ENCODE measurements around the gene LEMD1.

LEMD1 gene

GRCh38 chr1:205354259-205355074, 67.4 kb downstream of the LEMD1 start:
- DNase-seq (ENCODE audit: low read depth) = no peak

- DNase-seq (ENCODE audit: low read depth) = no peak
Observed at GRCh38 chr1:205353612-205354011, 68.2 kb downstream of the LEMD1 start.

- no peak for DNase-seq (ENCODE audit: low read depth)
Observed at GRCh38 chr1:205353191-205353590, 68.7 kb downstream of the LEMD1 start.

- no peak for DNase-seq (ENCODE audit: low read depth)
Observed at GRCh38 chr1:205351984-205352713, 69.7 kb downstream of the LEMD1 start.

GRCh38 chr1:205350691-205351141, 71.1 kb downstream of the LEMD1 start:
- DNase-seq (ENCODE audit: low read depth) = no peak

- no peak for DNase-seq (ENCODE audit: low read depth)
Observed at GRCh38 chr1:205350124-205350523, 71.7 kb downstream of the LEMD1 start.

GRCh38 chr1:205348554-205349487, 73.0 kb downstream of the LEMD1 start:
- DNase-seq (ENCODE audit: low read depth) = no peak

- DNase-seq (ENCODE audit: low read depth) = no peak
Observed at GRCh38 chr1:205346956-205347574, 74.8 kb downstream of the LEMD1 start.

- no peak for DNase-seq (ENCODE audit: low read depth)
Observed at GRCh38 chr1:205345761-205346160, 76.1 kb downstream of the LEMD1 start.

GRCh38 chr1:205344066-205344928, 77.6 kb downstream of the LEMD1 start:
- DNase-seq (ENCODE audit: low read depth) = no peak

- no peak for DNase-seq (ENCODE audit: low read depth)
Observed at GRCh38 chr1:205343431-205344065, 78.3 kb downstream of the LEMD1 start.

GRCh38 chr1:205342986-205343385, 78.9 kb downstream of the LEMD1 start:
- DNase-seq (ENCODE audit: low read depth) = no peak

GRCh38 chr1:205340676-205341075, 81.2 kb downstream of the LEMD1 start:
- no peak for DNase-seq (ENCODE audit: low read depth)

GRCh38 chr1:205339717-205340116, 82.1 kb downstream of the LEMD1 start:
- DNase-seq (ENCODE audit: low read depth) = no peak

GRCh38 chr1:205339197-205339702, 82.6 kb downstream of the LEMD1 start:
- DNase-seq (ENCODE audit: low read depth) = no peak

- DNase-seq (ENCODE audit: low read depth) = no peak
Observed at GRCh38 chr1:205338011-205338410, 83.8 kb downstream of the LEMD1 start.

GRCh38 chr1:205337481-205337880, 84.4 kb downstream of the LEMD1 start:
- no peak for DNase-seq (ENCODE audit: low read depth)

GRCh38 chr1:205335692-205336091, 86.2 kb downstream of the LEMD1 start:
- DNase-seq (ENCODE audit: low read depth) = no peak

GRCh38 chr1:205332015-205332791, 89.7 kb downstream of the LEMD1 start:
- no peak for DNase-seq (ENCODE audit: low read depth)
